ENCODE data around the gene PES1. TPM values are rescaled to one million over a fixed set of nuclear protein-coding genes. Genes with fewer than 3 reads are reported as not detected.

The PES1 gene
- total RNA-seq, 1 donor from 2014 or later, result 88.7 TPM

DNA sequence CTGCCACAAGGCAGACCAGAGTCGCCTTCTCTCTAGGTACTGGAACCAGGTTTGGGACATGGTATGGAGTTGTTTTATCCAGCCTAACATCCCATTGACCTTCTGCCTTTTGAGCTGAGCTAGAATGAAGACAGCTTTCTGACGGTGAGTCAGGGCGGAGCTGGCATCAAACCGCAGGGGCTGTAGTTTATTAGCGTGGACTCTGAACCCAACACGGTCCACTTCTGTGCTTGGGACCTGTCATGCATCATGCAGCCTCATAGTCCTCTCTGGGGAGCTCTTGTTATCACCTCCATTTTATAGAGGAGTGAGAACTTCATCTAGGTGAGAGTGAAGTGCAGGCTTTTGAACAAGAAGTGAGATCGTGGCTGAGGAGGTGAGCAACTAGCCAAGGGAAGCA, 25.6 kb downstream of the PES1 start:
- FAIRE-seq, result no peak

DNA sequence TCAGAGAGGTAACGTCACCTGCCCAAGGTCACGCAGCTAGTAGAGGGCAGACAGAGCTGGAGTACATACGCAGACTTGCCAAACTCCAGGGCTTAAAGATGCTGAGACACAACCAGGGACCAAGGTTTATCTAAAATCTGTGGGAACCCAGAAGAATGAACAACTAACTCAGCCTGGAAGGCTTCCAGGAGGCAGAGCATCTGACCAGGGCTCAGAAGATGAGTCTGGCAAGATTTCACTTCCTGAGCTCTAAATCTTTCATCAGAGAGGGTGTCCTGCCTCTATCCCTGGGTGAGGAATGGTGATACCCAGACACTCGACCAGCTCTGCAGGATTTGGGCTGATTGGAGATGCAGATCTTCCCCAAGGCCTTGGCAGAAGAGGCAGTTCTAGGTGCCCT, 26.4 kb downstream of the PES1 start:
- H2AFZ ChIP-seq (ENCODE audit: low read depth, low read length), result no peak overlapping the region
- no peaks in the 10 kb centered on the region for H3K36me3 Mint-ChIP-seq (ENCODE audit: low read depth, unreplicated experiment)
- peaks cover 9% of the 10 kb centered on the region for H3K27me3 ChIP-seq (ENCODE audit: insufficient read depth, low read length)
- H3K4me3 ChIP-seq (ENCODE audit: insufficient read depth, low read depth, low read length), result no peak overlapping the region
- FAIRE-seq (no peak), DNase-seq (ENCODE audit: low read depth) (no peak)
- no peaks in the 10 kb centered on the region for H3K9me3 Mint-ChIP-seq (ENCODE audit: unreplicated experiment)
- no peak overlapping the region for H3K27ac Mint-ChIP-seq (ENCODE audit: unreplicated experiment)
- TF ChIP-seq CTCF (IDR thresholded peaks at IDR 0.05; ENCODE audit: insufficient read depth, low read depth, low read length), result no peak
- no peak for TF ChIP-seq EZH2 (IDR thresholded peaks at IDR 0.05; ENCODE audit: insufficient read depth, low read length)
- no peaks in the 10 kb centered on the region for H3K9me3 ChIP-seq (ENCODE audit: insufficient read depth, low read depth, low read length)
- H3K4me1 Mint-ChIP-seq (ENCODE audit: low read depth, unreplicated experiment), result no peaks in the 10 kb centered on the region
- H3K79me2 ChIP-seq (ENCODE audit: insufficient read depth, low read length), result no peaks in the 10 kb centered on the region
- no peak overlapping the region for H3K9ac ChIP-seq (ENCODE audit: low read length)
- H3K4me1 ChIP-seq (ENCODE audit: insufficient read depth, low read length), result peaks cover 6% of the 10 kb centered on the region
- no peak overlapping the region for H3K4me2 ChIP-seq (ENCODE audit: low read length)
- no peak overlapping the region for H3K27ac ChIP-seq (ENCODE audit: low read depth, low read length)
- no peaks in the 10 kb centered on the region for H4K20me1 ChIP-seq (ENCODE audit: insufficient read depth, low read length)
- no peak overlapping the region for H3K4me3 Mint-ChIP-seq (ENCODE audit: unreplicated experiment)
- peaks cover 33% of the 10 kb centered on the region for H3K27me3 Mint-ChIP-seq (ENCODE audit: low read depth, unreplicated experiment)
- no peaks in the 10 kb centered on the region for H3K36me3 ChIP-seq (ENCODE audit: insufficient read depth, low read length)

More for the DNA sequence above, 25.6 kb downstream of the PES1 start:
- no peak for DNase-seq (ENCODE audit: low read depth)
- no peak overlapping the region for H3K4me3 ChIP-seq (ENCODE audit: insufficient read depth, low read depth, low read length)
- H3K27me3 Mint-ChIP-seq (ENCODE audit: low read depth, unreplicated experiment), result peaks cover 36% of the 10 kb centered on the region
- no peak overlapping the region for H2AFZ ChIP-seq (ENCODE audit: low read depth, low read length)
- H3K27ac ChIP-seq (ENCODE audit: low read depth, low read length), result no peak overlapping the region
- H3K36me3 Mint-ChIP-seq (ENCODE audit: low read depth, unreplicated experiment), result peaks cover 2% of the 10 kb centered on the region
- H3K4me2 ChIP-seq (ENCODE audit: low read length), result no peak overlapping the region
- H3K4me1 Mint-ChIP-seq (ENCODE audit: low read depth, unreplicated experiment), result no peaks in the 10 kb centered on the region
- no peaks in the 10 kb centered on the region for H3K79me2 ChIP-seq (ENCODE audit: insufficient read depth, low read length)
- H3K27ac Mint-ChIP-seq (ENCODE audit: unreplicated experiment), result no peak overlapping the region
- H3K9me3 Mint-ChIP-seq (ENCODE audit: unreplicated experiment), result no peaks in the 10 kb centered on the region
- no peak overlapping the region for H3K4me3 Mint-ChIP-seq (ENCODE audit: unreplicated experiment)
- no peaks in the 10 kb centered on the region for H3K36me3 ChIP-seq (ENCODE audit: insufficient read depth, low read length)
- H3K9ac ChIP-seq (ENCODE audit: low read length), result no peak overlapping the region
- no peaks in the 10 kb centered on the region for H4K20me1 ChIP-seq (ENCODE audit: insufficient read depth, low read length)
- no peaks in the 10 kb centered on the region for H3K9me3 ChIP-seq (ENCODE audit: insufficient read depth, low read depth, low read length)
- TF ChIP-seq EZH2 (IDR thresholded peaks at IDR 0.05; ENCODE audit: insufficient read depth, low read length), result no peak
- TF ChIP-seq CTCF (IDR thresholded peaks at IDR 0.05; ENCODE audit: insufficient read depth, low read depth, low read length), result no peak
- peaks cover 11% of the 10 kb centered on the region for H3K27me3 ChIP-seq (ENCODE audit: insufficient read depth, low read length)
- peaks cover 6% of the 10 kb centered on the region for H3K4me1 ChIP-seq (ENCODE audit: insufficient read depth, low read length)

DNA sequence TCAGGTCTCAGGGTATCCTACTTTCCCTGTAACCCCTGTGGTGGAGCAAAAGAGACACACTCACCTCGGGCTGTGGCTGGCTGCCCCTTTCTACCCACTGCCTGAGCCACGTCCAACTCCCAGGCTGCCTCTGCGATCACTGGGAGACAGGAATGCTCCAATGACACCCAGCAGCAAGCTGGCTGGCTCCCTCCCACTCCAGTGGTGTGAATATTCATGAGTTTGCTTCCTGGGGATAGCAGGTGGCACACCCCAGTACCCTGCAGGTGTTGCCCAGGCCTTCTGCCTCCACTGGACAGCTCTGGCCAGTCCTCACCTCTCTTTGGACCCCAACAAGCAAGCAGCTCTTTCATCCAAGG, 27.0 kb downstream of the PES1 start:
- no peaks in the 10 kb centered on the region for H3K36me3 ChIP-seq (ENCODE audit: insufficient read depth, low read length)
- TF ChIP-seq CTCF (IDR thresholded peaks at IDR 0.05; ENCODE audit: insufficient read depth, low read depth, low read length) (no peak), EZH2 (IDR thresholded peaks at IDR 0.05; ENCODE audit: insufficient read depth, low read length) (no peak)
- FAIRE-seq (no peak), DNase-seq (ENCODE audit: low read depth) (no peak)
- H3K4me2 ChIP-seq (ENCODE audit: low read length), result no peak overlapping the region
- H2AFZ ChIP-seq (ENCODE audit: low read depth, low read length), result no peak overlapping the region
- H3K27me3 ChIP-seq (ENCODE audit: insufficient read depth, low read length), result peaks cover 9% of the 10 kb centered on the region
- no peak overlapping the region for H3K27ac ChIP-seq (ENCODE audit: low read depth, low read length)
- Mint-ChIP-seq H3K36me3 (ENCODE audit: low read depth, unreplicated experiment) (no peaks in the 10 kb centered on the region), H3K4me1 (ENCODE audit: low read depth, unreplicated experiment) (no peaks in the 10 kb centered on the region), H3K9me3 (ENCODE audit: unreplicated experiment) (no peaks in the 10 kb centered on the region), H3K4me3 (ENCODE audit: unreplicated experiment) (no peak overlapping the region), H3K27ac (ENCODE audit: unreplicated experiment) (no peak overlapping the region), H3K27me3 (ENCODE audit: low read depth, unreplicated experiment) (peaks cover 33% of the 10 kb centered on the region)
- H3K9ac ChIP-seq (ENCODE audit: low read length), result no peak overlapping the region
- peaks cover 6% of the 10 kb centered on the region for H3K4me1 ChIP-seq (ENCODE audit: insufficient read depth, low read length)
- H3K9me3 ChIP-seq (ENCODE audit: insufficient read depth, low read depth, low read length), result no peaks in the 10 kb centered on the region
- H3K79me2 ChIP-seq (ENCODE audit: insufficient read depth, low read length), result no peaks in the 10 kb centered on the region
- no peaks in the 10 kb centered on the region for H4K20me1 ChIP-seq (ENCODE audit: insufficient read depth, low read length)
- no peak overlapping the region for H3K4me3 ChIP-seq (ENCODE audit: insufficient read depth, low read depth, low read length)

All from astrocyte (in vitro differentiated cells and primary cell).